ENCODE data around the gene ZNF445. TPM values are rescaled to one million over a fixed set of nuclear protein-coding genes. Genes with fewer than 3 reads are reported as not detected.
A peak's percentile ranks its signal among the peaks of the same experiment; 100 is the strongest.

ZNF445 gene
- total RNA-seq, result 9.8 and 11.5 TPM in 2 replicates

DNA sequence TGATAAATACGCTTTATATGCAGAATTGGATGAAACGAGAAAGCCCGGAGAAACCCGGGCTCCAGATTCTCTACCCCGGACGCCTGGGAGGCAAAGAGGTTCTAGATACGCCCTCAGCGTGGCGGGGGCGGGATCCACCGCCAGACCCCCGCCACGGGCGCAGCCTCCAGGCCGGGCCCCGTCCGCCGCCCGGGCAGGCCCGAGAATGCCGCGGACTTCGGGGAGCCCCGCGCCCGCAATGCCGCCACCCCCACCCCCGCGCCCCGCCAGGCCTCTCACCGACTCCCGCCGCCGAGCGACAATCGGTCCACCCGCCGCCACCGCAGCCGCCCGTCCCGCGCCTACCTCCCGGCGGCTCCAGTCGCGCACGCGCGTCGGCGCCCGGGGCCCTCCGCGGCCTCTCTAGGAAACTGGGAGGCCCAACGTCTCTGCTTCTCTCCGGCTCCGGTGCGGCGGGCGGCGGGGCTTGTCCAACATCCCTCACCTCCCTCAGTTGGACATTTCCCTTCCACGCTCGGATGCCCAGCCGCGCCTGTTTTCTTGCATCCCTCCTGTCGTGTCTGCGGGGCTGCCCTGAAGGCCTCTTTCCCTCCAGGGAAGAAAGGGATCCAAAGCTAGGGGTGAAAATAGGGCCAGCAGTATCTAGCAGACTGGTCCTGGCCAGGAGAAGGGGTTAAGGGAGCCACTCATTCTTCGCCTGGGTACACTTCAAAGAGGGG, at the start of gene ZNF445:
TSS of gene ZNF445 (minus strand) at position 359 of the 719 bp plus-strand sequence. CDS start 22,121 bp downstream, outside the sequence.
- peak within 1 kb of the TSS; percentile 78 for H3K4me3 ChIP-seq (ENCODE audit: insufficient read depth, low read length)
- DNase-seq (ENCODE audit: insufficient read length, low spot score, missing footprints), result peak; percentile 98
- H4K20me1 ChIP-seq (ENCODE audit: insufficient read depth, low read length), result peaks cover 2% of the 10 kb centered on the region
- H3K9me3 ChIP-seq (ENCODE audit: low read depth, low read length), result no peaks in the 10 kb centered on the region
- H3K36me3 ChIP-seq (ENCODE audit: insufficient read depth, low read length), result no peaks in the 10 kb centered on the region
- peaks cover 45% of the 10 kb centered on the region for H3K79me2 ChIP-seq (ENCODE audit: insufficient read depth, low read length)
- peaks cover 18% of the 10 kb centered on the region for H3K4me1 ChIP-seq (ENCODE audit: insufficient read depth, low read length)
- no peaks in the 10 kb centered on the region for H3K27me3 ChIP-seq (ENCODE audit: insufficient read depth, low read length)
- peak within 1 kb of the TSS; percentile 47 for H3K27ac ChIP-seq (ENCODE audit: low read depth, low read length)
- H2AFZ ChIP-seq (ENCODE audit: low read length), result peak within 1 kb of the TSS; percentile 100
- H3K4me2 ChIP-seq (ENCODE audit: insufficient read depth, low read length), result peak within 1 kb of the TSS; percentile 90
- no peak for TF ChIP-seq CTCF (IDR thresholded peaks at IDR 0.05; ENCODE audit: extremely low read depth, low read depth, low read length)

GRCh38 chr3:44525060-44525459, 47.6 kb upstream of the ZNF445 start:
- no peak overlapping the region for H3K4me2 ChIP-seq (ENCODE audit: insufficient read depth, low read length)
- H3K4me1 ChIP-seq (ENCODE audit: insufficient read depth, low read length), result no peaks in the 10 kb centered on the region
- DNase-seq (ENCODE audit: insufficient read length, low spot score, missing footprints), result no peak
- no peak overlapping the region for H3K4me3 ChIP-seq (ENCODE audit: insufficient read depth, low read length)
- H3K27me3 ChIP-seq (ENCODE audit: insufficient read depth, low read length), result peaks cover 15% of the 10 kb centered on the region
- no peak for TF ChIP-seq CTCF (IDR thresholded peaks at IDR 0.05; ENCODE audit: extremely low read depth, low read depth, low read length)
- no peaks in the 10 kb centered on the region for H3K36me3 ChIP-seq (ENCODE audit: insufficient read depth, low read length)
- H3K9me3 ChIP-seq (ENCODE audit: low read depth, low read length), result no peaks in the 10 kb centered on the region
- no peak overlapping the region for H2AFZ ChIP-seq (ENCODE audit: low read length)
- no peaks in the 10 kb centered on the region for H3K79me2 ChIP-seq (ENCODE audit: insufficient read depth, low read length)
- H4K20me1 ChIP-seq (ENCODE audit: insufficient read depth, low read length), result no peaks in the 10 kb centered on the region
- no peak overlapping the region for H3K27ac ChIP-seq (ENCODE audit: low read depth, low read length)

GRCh38 chr3:44522494-44522933, 45.0 kb upstream of the ZNF445 start:
- H3K27ac ChIP-seq (ENCODE audit: low read depth, low read length), result no peak overlapping the region
- H3K4me1 ChIP-seq (ENCODE audit: insufficient read depth, low read length), result no peaks in the 10 kb centered on the region
- no peak overlapping the region for H3K4me2 ChIP-seq (ENCODE audit: insufficient read depth, low read length)
- no peaks in the 10 kb centered on the region for H3K9me3 ChIP-seq (ENCODE audit: low read depth, low read length)
- no peaks in the 10 kb centered on the region for H3K36me3 ChIP-seq (ENCODE audit: insufficient read depth, low read length)
- no peak for DNase-seq (ENCODE audit: insufficient read length, low spot score, missing footprints)
- no peak for TF ChIP-seq CTCF (IDR thresholded peaks at IDR 0.05; ENCODE audit: extremely low read depth, low read depth, low read length)
- H3K79me2 ChIP-seq (ENCODE audit: insufficient read depth, low read length), result no peaks in the 10 kb centered on the region
- H3K27me3 ChIP-seq (ENCODE audit: insufficient read depth, low read length), result peaks cover 7% of the 10 kb centered on the region
- no peak overlapping the region for H3K4me3 ChIP-seq (ENCODE audit: insufficient read depth, low read length)
- no peaks in the 10 kb centered on the region for H4K20me1 ChIP-seq (ENCODE audit: insufficient read depth, low read length)
- H2AFZ ChIP-seq (ENCODE audit: low read length), result no peak overlapping the region

- Histone ChIP-seq H3K79me2 (ENCODE audit: insufficient read depth, low read length) (no peaks in the 10 kb centered on the region), H3K4me1 (ENCODE audit: insufficient read depth, low read length) (no peaks in the 10 kb centered on the region), H2AFZ (ENCODE audit: low read length) (no peak overlapping the region), H3K4me3 (ENCODE audit: insufficient read depth, low read length) (no peak overlapping the region), H3K9me3 (ENCODE audit: low read depth, low read length) (no peaks in the 10 kb centered on the region), H3K27ac (ENCODE audit: low read depth, low read length) (no peak overlapping the region), H4K20me1 (ENCODE audit: insufficient read depth, low read length) (no peaks in the 10 kb centered on the region), H3K4me2 (ENCODE audit: insufficient read depth, low read length) (no peak overlapping the region), H3K27me3 (ENCODE audit: insufficient read depth, low read length) (peaks cover 7% of the 10 kb centered on the region), H3K36me3 (ENCODE audit: insufficient read depth, low read length) (no peaks in the 10 kb centered on the region)
- no peak for TF ChIP-seq CTCF (IDR thresholded peaks at IDR 0.05; ENCODE audit: extremely low read depth, low read depth, low read length)
- DNase-seq (ENCODE audit: insufficient read length, low spot score, missing footprints), result no peak
Measured at GRCh38 chr3:44521721-44522120, 44.3 kb upstream of the ZNF445 start.
